Vagina (tissue), 2 donors: ENCODE results near the gene SIGLEC9. TPM values are rescaled to one million over a fixed set of nuclear protein-coding genes. Genes with fewer than 3 reads are reported as not detected.

Experiments
- DNase-seq, 2 donors: peaks; one replicate each; pipeline ENCODE4 v3.0.0-alpha.2; 2017; ENCODE audit errors: extremely low spot score in 2 of 2
- H3K27ac ChIP-seq: fragments of 200-600 bp; sonication (generic); one replicate; pipeline ENCODE4 v1.5.1; 2019
- H3K27me3 ChIP-seq: fragments of 200-600 bp; sonication (generic); one replicate; pipeline ENCODE4 v1.5.1; 2019
- H3K36me3 ChIP-seq, 2 donors: fragments of 200-600 bp; sonication (generic); one replicate each; pipeline ENCODE4 v1.5.1; 2017 to 2019
- H3K4me1 ChIP-seq: fragments of 200-600 bp; sonication (generic); one replicate; pipeline ENCODE4 v1.5.1; 2019
- H3K4me3 ChIP-seq, 2 donors: fragments of 200-600 bp; sonication (generic); 1 replicate in 1 of 2; 2 replicates in 1 of 2; pipeline ENCODE4 v1.5.1; 2016 to 2019
- H3K9me3 ChIP-seq: fragments of 200-600 bp; sonication (generic); one replicate; pipeline ENCODE4 v1.5.1; 2019
- CTCF ChIP-seq, 3 experiments: fragments of 450-650 bp in 2 of 3; fragments of 200-600 bp in 1 of 3; sonication (generic) in 1 of 3; IDR thresholded peaks; one replicate each; pipeline ENCODE4 v1.5.1; 2017 to 2019; ENCODE audit warnings: antibody characterized with exemption in 3 of 3, mild to moderate bottlenecking in 2 of 3, moderate library complexity in 2 of 3
- POLR2A ChIP-seq, 2 donors: fragments of 450-650 bp; IDR thresholded peaks; one replicate each; pipeline ENCODE4 v1.6.1; 2017; ENCODE audit warnings: antibody characterized with exemption in 2 of 2, mild to moderate bottlenecking in 2 of 2, moderate library complexity in 2 of 2
- POLR2AphosphoS5 ChIP-seq, 2 donors: sonication (generic); formaldehyde crosslinking; IDR thresholded peaks; one replicate each; pipeline ENCODE4 v1.9.0; 2017; ENCODE audit warnings: antibody characterized with exemption in 2 of 2, mild to moderate bottlenecking in 2 of 2, low read depth in 1 of 2; ENCODE audit not compliant: insufficient read depth in 1 of 2
- intact Hi-C: fragments of 100-400 bp; cut with DNase I; formaldehyde crosslinking; loops from one replicate; pipeline ENCODE4 v1.15.1; 2023
- total RNA-seq: library from RNA; depleted of rRNA; stranded (reverse); fragments of >200 nt; gene quantifications from one replicate; pipeline ENCODE4 v1.2.3, GENCODE V29; 2016

SIGLEC9 gene
- total RNA-seq, 1 donor from 2014 or later = 5.9 TPM

GRCh38 chr19:51125421-51126075, 842 bp downstream of the SIGLEC9 start:
- no peaks in the 10 kb centered on the region for H3K36me3 ChIP-seq
- H3K4me1 ChIP-seq = no peaks in the 10 kb centered on the region
- no peak for TF ChIP-seq POLR2AphosphoS5 (IDR thresholded peaks at IDR 0.05; ENCODE audit: insufficient read depth in 1 of 2, low read depth in 1 of 2)
- no peak for TF ChIP-seq CTCF (IDR thresholded peaks at IDR 0.05)
- no peak for TF ChIP-seq POLR2A (IDR thresholded peaks at IDR 0.05)
- no peaks in the 10 kb centered on the region for H3K27me3 ChIP-seq
- H3K4me3 ChIP-seq = no peak overlapping the region
- DNase-seq = no peak
- H3K9me3 ChIP-seq = no peaks in the 10 kb centered on the region
- H3K27ac ChIP-seq = no peak overlapping the region
- intact Hi-C loops = no loop called here

GRCh38 chr19:51127032-51127431, 2.3 kb downstream of the SIGLEC9 start:
- Histone ChIP-seq H3K27ac (no peak overlapping the region), H3K4me3 (no peak overlapping the region), H3K27me3 (no peaks in the 10 kb centered on the region), H3K9me3 (no peaks in the 10 kb centered on the region), H3K36me3 (no peaks in the 10 kb centered on the region), H3K4me1 (peaks cover 4% of the 10 kb centered on the region)
- intact Hi-C loops = no loop called here
- no peak for DNase-seq
- no peak for TF ChIP-seq POLR2A (IDR thresholded peaks at IDR 0.05)
- TF ChIP-seq POLR2AphosphoS5 (IDR thresholded peaks at IDR 0.05; ENCODE audit: insufficient read depth in 1 of 2, low read depth in 1 of 2) = no peak
- TF ChIP-seq CTCF (IDR thresholded peaks at IDR 0.05) = no peak

DNA sequence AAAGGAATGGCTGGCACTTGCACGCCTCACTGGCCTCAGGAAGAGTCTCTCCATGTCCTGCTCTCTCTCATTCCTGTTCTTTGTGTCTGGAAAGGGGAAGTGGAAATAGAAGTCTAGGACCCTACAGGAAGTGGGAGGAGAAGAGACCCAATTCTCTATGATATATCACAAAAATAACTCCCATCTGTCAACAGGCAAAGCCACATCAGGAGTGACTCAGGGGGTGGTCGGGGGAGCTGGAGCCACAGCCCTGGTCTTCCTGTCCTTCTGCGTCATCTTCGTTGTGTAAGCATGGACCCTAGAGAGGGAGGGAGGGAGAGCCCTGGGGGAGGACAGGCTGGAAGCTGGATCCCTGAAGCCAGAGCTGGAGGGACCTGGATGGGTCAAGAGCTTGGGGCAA, 3.0 kb downstream of the SIGLEC9 start:
- Histone ChIP-seq H3K27ac (no peak overlapping the region), H3K9me3 (no peaks in the 10 kb centered on the region), H3K36me3 (no peaks in the 10 kb centered on the region), H3K4me1 (peaks cover 6% of the 10 kb centered on the region), H3K27me3 (no peaks in the 10 kb centered on the region), H3K4me3 (no peak overlapping the region)
- intact Hi-C loops = no loop called here
- TF ChIP-seq CTCF (IDR thresholded peaks at IDR 0.05) = no peak
- no peak for TF ChIP-seq POLR2A (IDR thresholded peaks at IDR 0.05)
- TF ChIP-seq POLR2AphosphoS5 (IDR thresholded peaks at IDR 0.05; ENCODE audit: insufficient read depth in 1 of 2, low read depth in 1 of 2) = no peak
- no peak for DNase-seq

GRCh38 chr19:51128227-51128626, 3.5 kb downstream of the SIGLEC9 start:
- no peak overlapping the region for H3K4me3 ChIP-seq
- H3K27ac ChIP-seq = no peak overlapping the region
- peaks cover 6% of the 10 kb centered on the region for H3K4me1 ChIP-seq
- intact Hi-C loops = no loop called here
- TF ChIP-seq POLR2AphosphoS5 (IDR thresholded peaks at IDR 0.05; ENCODE audit: insufficient read depth in 1 of 2, low read depth in 1 of 2) (no peak), CTCF (IDR thresholded peaks at IDR 0.05) (no peak), POLR2A (IDR thresholded peaks at IDR 0.05) (no peak)
- no peaks in the 10 kb centered on the region for H3K9me3 ChIP-seq
- no peaks in the 10 kb centered on the region for H3K36me3 ChIP-seq
- H3K27me3 ChIP-seq = no peaks in the 10 kb centered on the region
- no peak for DNase-seq

DNA sequence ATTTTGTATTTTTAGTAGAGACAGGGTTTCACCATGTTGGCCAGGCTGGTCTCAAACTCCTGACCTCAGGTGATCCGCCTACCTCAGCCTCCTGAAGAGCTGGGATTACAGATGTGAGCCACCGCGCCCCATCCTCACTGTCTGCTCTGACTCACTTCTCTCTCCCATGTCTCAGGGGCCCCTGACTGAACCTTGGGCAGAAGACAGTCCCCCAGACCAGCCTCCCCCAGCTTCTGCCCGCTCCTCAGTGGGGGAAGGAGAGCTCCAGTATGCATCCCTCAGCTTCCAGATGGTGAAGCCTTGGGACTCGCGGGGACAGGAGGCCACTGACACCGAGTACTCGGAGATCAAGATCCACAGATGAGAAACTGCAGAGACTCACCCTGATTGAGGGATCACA, 5.0 kb downstream of the SIGLEC9 start:
- TF ChIP-seq POLR2AphosphoS5 (IDR thresholded peaks at IDR 0.05; ENCODE audit: insufficient read depth in 1 of 2, low read depth in 1 of 2) (no peak), POLR2A (IDR thresholded peaks at IDR 0.05) (no peak), CTCF (IDR thresholded peaks at IDR 0.05) (no peak)
- Histone ChIP-seq H3K36me3 (no peaks in the 10 kb centered on the region), H3K4me3 (no peak overlapping the region), H3K27ac (no peak overlapping the region), H3K9me3 (no peaks in the 10 kb centered on the region), H3K27me3 (no peaks in the 10 kb centered on the region), H3K4me1 (peaks cover 6% of the 10 kb centered on the region)
- intact Hi-C loops = no loop called here
- no peak for DNase-seq
